Smooth muscle cell of the brain vasculature (primary cell): ENCODE measurements around the gene PDIA3.
"Not testable (repeated sequence)": the region's sequence is repeated elsewhere in the genome, so short reads cannot be mapped to it uniquely, and the experiment has no call there.

ENCODE experiments used
- DNase-seq: peaks from one replicate; pipeline ENCODE4 v3.0.0-alpha.2; 2012; ENCODE audit warnings: low read depth, low spot score

Gene PDIA3

DNA sequence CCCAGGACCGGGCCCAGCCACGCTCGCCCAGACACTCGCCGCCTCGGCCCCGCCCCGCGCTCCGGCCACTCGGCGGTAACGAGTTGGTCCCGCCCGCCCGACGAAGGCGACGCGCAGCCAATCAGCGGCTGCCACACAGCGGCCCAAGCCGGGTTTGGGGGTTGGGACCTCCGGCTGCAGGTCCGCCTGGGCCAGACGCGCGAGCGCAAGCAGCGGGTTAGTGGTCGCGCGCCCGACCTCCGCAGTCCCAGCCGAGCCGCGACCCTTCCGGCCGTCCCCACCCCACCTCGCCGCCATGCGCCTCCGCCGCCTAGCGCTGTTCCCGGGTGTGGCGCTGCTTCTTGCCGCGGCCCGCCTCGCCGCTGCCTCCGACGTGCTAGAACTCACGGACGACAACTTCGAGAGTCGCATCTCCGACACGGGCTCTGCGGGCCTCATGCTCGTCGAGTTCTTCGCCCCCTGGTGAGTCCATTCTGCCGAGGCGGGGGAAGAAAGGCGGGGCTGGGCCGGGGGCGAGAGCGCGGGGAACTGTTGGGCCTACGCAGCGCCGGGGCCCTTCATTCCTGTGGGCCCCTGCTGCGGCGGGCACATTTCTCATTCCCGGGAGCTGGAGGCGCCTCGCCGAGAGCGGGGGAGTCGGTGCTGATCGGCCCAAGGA, at the start of gene PDIA3:
Gene PDIA3 (plus strand): TSS at position 194 of the 658 bp plus-strand sequence. CDS start 102 bp downstream, at position 296.
- DNase-seq = peak; percentile 62

DNA sequence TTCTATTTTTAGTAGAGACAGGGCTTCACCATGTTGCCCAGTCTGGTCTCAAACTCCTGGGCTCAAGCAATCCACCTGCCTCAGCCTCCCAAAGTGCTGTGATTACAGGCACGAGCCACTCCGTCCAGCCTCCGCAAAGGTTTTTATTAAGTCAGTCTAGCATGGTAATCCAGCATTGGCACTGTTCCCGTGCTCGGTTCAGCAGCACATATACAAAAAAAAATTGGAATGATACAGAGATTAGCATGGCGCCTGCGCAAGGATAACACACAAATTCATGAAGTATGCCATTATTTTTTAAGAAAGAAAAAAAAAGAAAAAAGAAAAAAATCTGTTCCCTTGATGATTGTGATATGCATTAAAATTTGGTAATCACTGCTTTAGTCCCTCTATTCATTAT, 44.1 kb upstream of the PDIA3 start:
- no peak for DNase-seq

DNA sequence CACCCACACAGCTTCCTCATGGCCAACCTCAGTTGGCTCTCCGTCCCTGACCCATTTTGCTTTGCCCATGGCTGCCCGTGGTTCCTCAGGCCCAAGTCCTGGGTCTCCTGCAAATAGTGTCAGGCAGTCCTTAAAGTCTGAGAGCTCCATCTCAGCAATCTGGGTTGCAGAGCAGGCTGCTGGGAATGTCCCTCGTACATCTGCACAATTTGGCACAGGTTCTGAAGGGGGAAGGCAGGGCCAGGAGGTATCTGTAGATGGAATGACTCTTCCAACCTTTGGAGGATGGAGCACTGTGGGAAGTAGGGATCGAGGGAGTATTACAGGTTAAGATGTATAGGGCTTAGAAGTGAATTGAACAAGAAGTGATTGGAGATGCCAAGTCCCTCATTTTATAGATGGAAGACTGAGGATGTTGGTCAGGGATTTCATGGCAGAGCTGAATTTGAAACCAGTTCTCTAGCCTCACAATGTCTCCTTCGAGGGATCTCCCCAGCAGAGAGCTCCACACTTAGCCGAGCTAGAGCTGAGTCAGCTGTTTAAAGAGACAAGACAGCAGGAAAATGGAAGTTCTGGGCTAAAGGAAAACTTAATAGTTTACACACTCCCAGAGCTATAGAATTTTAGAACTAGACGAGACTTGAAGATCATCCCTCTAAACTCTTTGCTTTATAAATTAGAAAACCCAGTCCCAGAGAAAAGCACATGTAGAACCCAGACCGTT, 43.4 kb upstream of the PDIA3 start:
- no peak for DNase-seq

DNA sequence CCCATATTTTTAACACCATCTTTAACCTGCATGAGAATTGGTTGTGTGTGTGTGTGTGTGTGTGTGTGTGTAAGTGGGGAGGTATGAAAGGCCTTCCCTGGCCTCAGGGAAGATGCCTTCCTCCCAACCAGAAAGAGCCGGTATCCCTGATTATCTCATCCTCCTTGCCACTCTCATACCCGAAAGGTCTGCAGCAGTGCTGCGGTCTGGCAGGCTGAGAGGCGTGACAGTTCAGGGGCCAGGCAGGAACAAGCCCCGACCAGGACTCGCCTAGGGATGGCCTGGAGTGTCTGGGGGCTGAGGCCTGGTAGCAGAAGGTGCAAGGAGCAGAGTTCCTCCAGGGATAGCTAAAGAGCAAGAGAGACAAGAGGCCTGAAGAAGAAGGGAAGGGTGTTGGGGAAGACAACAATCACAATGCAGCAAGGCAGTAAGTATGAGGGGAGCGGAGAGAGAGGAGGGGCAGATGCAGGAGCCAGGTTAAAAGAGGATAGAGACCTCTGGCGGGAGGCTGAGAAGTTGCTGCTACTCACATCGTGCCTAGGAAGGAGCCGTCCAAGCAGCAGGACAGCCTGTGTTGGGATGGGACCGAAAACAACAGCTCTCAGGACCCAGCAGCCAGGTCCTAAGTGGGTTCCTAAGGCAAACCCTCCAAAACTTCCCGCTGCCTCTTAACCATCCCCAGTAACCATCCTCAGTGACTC, 35.7 kb upstream of the PDIA3 start:
- not testable (repeated sequence) for DNase-seq

DNA sequence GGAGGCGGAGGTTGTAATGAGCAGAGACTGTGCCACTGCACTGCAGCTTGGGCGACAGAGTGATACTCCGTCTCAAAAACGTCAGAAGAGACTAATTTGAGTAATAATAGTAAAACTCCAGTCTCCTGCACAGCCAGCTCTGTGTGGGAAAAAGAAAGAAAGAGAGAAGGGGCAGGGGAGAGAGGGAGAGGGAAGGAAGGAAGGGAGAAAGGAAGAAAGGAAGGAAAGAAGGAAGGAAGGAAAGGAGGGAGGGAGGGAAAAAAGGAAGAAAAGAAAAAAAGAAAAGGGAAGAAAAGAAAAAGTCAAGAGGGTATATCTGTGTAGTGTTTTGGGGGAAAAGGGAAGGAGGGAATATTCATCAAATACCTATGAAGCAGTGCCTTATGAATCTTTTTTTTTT, 23.1 kb upstream of the PDIA3 start:
- no peak for DNase-seq

DNA sequence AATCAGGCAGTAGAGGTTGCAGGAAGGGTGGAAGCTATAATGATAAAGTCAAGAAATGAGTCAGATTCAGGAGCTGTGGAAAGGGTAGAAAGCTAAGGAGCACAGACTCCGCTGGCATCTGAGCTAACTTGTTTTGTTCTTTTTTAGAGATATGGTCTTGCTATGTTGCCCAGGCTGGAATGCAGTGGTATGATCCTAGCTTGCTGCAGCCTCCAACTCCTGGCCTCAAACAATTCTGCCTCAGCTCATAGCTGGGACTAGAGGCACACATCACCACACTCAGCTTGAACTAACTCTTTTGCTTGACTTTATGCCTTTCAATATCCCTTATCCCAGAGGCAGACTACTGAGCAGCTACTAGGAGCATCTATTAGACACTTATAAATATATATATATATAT, 19.9 kb upstream of the PDIA3 start:
- DNase-seq = not testable (repeated sequence)

DNA sequence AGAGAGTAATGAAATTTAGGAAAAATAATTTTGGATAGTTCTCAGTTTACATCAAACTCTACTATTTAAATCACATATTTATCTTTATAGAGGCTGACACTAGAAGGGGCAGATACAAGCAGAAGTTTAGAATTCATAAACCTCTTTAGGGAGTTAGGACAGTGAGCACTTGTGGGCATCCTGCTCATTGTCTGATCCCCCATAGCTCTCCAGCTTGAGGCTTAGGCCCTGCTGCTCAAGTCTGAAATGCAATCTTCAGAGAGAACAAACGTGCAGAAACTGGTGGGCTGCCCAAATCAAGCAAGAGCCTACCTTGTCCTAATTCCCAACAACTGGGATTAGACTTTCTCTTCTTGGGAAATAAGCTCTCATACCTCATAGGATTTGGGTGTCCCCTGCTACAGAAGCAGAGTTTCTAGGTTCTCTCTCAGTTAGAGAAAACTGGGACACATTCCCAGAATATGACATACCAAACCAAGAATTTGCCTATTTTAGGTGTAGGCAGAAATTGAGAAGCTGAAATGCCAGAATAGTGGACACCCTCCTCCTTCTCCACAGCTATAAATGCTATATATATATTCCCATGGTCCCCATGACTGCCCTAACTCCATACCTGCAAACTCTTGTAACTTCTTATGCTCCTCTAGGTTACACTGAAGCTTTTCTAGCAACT, 18.0 kb upstream of the PDIA3 start:
- not testable (repeated sequence) for DNase-seq

DNA sequence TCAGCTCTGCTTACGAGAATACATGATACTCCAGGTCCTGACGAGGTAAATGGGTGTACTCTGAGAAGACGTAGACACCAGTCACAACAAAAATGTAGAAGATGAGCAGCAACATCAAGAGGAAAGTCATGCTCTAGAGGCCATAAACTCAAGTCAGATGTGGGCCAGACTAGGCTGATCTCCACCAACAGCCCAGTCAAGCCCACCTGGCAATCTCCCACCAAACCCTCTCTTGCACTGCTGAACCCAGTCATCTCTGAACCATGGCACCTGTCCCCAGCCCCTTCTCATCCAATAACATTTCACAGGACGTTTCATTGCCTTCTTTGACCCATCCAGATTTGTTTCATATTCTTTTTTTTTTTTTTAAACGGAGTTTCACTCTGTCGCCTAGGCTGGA, 10.8 kb upstream of the PDIA3 start:
- no peak for DNase-seq

DNA sequence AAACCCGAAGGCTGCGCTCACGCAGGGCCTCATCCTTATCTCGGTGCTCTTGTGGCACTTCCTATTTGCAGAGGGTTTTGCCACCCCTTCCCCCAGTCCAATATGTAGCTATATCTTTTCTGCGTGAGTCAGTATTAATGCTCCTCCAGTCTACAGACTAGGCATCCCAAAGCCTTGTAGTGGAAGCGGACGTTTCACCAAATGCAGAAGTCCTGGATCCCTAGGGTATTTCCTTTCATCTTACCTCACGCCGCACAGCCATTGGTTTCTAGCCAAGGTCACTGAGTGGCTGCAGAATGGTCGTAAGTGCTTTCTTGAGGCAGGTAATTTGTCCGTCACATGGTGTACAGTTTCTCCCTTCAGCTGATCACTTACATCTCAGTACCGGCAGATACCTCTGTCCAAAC, 668 bp downstream of the PDIA3 start:
- DNase-seq = peak; percentile 9

DNA sequence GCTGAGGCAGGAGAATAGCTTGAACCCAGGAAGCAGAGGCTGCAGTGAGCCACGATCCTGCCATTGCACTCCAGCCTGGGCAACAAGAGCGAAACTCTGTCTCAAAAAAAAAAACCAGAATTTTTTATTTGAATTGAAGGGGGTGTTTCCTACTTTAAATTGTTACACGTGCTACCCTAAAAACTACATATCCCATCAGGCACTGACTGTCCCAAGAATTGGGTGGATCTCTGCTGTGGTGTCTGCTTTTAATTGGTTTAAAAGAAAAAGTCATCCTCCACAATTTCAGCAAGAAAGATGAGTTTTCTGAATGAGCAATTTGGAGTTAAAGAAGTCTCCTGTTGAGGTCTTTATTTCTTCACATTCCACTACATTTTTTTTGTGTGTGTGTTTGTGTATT, 2.1 kb downstream of the PDIA3 start:
- no peak for DNase-seq

DNA sequence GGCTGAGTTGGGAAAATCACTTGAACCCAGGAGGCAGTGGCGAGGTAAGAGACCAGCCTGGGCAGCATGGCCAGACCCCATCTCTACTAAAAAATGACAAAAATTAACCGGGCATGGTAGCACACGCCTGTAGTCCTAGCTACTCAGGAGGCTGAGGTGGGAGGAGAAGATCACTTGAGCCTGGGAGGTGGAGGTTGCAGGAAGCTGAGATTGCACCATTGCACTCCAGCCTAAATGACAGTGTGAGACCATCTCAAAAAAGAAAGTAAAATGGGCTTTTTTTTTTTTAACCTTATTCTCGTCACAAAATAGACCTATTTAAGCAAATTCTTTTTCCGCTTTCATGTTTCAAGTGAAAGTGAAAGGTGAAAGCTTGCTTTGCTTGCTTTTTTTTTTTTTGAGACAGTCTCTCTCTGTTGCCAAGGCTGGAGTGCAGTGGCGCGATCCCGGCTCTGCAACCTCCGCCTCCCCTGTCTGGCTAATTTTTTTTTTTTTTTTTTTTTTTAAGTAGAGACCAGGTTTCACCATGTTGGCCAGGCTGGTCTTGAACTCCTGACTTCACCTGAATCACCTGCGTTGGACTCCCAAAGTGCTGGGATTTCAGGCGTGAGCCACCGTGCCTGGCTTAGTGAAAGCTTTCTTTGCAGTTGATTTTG, 3.6 kb downstream of the PDIA3 start:
- no peak for DNase-seq

DNA sequence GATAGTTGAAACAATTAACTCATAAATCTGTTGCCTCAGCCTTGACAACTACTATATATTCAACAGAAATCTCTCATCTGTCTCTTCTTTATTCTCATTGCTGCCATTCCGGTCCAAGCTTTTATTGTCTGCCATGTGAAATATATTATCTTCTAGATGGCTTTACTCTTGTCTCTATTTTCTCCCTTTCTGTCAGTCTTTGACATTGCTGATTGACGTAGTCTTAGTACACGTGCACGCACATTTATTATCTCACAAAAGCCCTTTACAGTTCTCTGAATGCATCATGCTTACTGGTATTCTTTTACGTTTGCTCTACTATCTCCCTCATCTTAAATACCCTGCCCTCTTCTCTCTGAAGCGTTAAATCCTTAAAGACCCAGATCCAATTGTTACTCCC, 5.6 kb downstream of the PDIA3 start:
- no peak for DNase-seq

DNA sequence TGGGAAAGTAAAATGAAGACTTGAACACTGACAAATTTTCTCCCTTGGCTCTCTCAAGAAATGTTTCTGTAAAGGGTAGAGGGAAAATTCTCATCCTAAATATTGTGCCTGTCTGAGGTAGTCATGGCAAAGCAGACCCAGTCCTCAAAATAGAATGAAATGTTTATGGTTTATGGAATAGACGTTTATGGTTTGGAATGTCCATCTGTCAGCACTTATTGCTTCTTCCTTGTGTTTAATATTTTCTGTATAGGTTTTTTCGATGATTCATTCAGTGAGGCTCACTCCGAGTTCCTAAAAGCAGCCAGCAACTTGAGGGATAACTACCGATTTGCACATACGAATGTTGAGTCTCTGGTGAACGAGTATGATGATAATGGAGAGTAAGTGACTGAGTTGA, 16.6 kb downstream of the PDIA3 start:
- no peak for DNase-seq

DNA sequence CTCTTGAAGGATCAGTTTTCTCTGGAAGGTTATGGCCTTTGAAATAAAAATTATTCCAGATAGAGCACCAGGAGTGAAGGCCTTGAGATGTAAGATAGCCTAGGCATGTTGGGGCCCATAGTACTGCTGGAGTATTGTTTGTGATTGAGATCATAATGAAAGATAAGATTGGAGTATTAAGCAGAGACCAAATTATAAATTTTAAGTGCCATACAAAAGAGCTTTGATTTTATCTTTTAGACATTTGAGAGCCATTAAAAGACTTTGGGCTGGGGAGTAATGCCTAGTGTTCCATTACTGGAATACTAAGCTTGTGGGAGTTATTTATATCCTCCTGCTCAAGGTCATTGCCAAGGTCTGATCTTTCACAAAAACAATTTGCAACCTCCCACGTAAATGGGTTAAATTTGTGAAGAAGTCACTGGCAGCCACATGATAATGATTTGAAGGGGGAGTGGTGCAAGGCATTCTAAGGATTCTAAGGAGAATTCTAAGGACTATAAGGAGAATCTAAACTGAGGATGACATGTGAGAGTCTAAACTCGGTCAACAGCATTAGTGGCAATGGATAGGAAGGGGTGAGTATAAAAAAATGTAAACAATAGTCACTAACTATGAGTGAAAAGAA, 17.7 kb downstream of the PDIA3 start:
- no peak for DNase-seq

DNA sequence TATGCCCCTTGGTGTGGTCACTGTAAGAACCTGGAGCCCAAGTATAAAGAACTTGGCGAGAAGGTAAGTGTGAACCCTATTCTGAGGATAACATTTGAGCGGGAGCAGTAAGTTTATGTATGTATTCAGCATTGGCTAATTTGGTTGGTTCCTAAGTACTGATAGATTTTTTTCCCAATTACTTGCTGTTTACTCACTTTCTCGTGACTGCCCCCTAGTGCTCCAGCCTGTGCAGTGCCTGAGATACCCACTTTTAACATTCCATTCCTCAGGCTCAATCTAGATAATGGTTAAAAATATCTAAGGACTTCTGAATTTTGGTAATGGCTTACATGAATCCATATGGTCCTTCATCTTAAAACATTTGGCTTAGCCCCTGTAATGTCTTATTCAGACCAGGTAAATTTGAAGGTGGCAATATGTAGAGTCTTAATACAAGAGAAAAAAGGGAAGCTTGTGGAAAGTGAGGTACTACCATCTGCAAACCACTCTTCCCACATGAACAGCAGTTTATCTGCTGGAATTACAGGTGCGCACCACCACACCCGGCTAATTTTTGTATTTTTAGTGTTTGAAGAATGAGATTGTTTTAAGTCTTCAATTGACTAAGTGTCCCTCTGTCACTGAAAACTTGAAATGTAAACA, 23.5 kb downstream of the PDIA3 start:
- DNase-seq = peak; percentile 32

DNA sequence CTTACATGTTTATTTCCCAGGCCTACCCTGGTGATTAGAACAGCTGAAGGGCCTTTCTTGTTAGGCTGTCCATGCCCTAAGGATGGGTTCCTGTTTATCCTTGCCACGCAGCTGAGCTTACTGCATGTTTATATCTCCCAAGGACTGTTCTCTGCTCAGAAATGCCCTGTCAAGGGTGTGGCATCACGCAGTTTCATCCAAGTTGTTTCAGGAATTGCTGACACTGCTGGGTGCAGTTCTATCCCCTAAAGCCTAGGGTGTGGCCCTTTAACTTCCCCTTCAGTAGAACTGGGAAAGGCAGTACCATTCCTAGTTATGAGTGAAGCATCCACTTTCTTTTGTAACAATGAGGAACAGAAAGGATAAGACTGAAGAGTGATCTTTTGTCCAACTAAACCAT, 25.6 kb downstream of the PDIA3 start:
- no peak for DNase-seq

DNA sequence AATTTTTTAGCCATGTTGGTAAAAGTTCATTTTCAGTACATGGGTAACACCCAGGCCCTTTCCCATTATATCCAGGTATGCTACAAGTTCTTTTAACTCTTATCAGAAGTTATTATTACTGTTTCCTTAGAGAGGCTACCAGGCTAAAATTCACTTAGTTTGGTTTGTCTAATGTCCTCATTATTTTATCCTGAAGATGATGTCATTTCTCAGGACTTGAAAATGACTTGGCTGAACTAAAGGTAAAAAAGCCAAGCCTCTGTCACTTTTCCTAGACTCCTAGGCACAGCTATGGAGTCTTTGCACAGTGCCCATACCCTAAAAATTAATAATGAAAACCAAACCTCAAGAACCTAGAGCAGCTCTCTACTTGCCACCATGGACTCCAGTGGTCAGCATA, 26.4 kb downstream of the PDIA3 start:
- DNase-seq = no peak

DNA sequence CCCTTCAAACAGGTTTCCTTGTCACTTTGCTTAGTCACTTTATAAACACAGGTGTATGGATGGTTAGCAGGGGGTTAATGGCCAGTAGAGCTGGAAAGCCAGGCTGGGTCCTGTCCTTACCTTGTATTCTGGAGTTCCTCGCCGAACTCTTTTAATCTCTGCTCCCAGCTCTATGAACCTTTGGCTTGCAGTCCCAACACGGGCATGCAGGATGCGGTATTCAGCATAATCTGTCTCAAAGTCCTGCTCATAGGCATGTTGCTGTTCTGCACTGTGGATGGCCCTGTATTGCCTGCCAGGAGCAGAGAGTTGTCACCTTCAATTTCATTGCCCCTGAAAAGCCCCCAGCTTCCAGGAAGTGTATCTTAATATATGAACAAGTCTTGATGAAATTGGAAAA, 27.8 kb downstream of the PDIA3 start:
- no peak for DNase-seq

DNA sequence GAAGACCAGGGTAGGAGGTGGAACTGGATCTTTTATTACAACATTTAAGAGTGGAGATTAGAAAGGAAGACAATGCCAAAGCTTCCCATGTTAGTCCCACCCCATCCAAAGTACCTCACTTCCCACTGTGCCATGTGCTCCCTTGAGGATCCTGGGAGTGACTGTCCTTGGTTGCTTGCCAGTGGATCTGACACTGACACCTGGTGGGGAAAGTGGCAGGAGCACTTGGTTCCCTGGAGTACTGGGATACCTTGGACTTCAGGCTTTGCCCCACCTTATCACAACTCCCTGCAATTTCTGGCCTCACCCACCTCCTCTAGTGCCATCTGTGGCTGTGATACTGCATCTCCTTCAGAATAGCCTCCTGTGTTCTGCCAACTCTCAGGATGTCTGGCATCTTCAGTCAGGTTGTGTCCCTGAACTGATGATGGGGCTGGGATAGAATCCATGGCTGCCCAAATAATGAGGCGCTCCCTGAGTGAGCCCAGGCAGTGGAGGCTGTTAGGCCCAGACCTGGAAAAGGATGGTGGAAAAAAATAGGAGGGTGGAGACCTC, 29.2 kb downstream of the PDIA3 start:
- DNase-seq = no peak

DNA sequence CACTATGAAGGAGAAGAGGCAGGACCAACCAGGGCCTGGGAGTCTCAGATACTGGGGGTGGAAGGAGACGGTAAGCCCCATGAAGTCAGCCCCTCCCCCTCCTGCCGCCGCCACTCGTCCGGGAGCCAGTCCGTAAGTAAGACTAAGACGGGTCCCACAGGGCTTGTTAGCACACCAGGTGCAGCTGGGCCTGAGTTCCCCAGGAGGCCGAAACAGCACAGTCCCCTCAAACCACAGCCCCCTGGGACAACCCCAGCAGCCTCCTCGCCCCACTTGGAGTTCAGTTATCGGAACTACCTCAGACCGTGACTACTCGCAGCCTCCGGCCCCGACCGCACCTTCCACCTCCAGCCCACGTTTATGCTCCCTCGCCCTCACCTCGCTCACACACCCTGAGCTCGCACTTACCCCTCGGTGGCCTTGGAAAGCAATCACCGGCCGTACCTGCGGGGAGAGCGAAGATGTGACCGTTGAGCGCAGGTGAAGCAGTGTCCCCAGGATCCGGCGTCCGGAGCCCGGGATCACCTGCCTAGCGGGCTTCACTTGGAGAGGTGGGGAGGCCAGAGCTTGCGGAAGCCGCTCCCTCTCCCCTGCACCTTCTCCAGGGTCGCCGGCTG, 30.0 kb downstream of the PDIA3 start:
- no peak for DNase-seq
